Sciatic nerve (tissue), 2 donors: Measurements from ENCODE around the gene SNX6. TPM values are rescaled to one million over a fixed set of nuclear protein-coding genes. Genes with fewer than 3 reads are reported as not detected.
"Not testable (repeated sequence)": the region's sequence is repeated elsewhere in the genome, so short reads cannot be mapped to it uniquely, and the experiment has no call there.

Source experiments
- ATAC-seq: fragments of 200-7000 bp; cut with Tn5 transposase; one replicate; pipeline ENCODE4 v1.9.1; 2020; ENCODE audit warnings: mild to moderate bottlenecking, moderate library complexity
- DNase-seq: peaks from one replicate; pipeline ENCODE4 v3.0.0-alpha.2; 2020; ENCODE audit warnings: low spot score
- intact Hi-C: fragments of 100-400 bp; cut with DNase I; formaldehyde crosslinking; loops from one replicate; pipeline ENCODE4 v1.14.2; 2022
- total RNA-seq: library from RNA; stranded (reverse); fragmentation: NEBNext Ultra II Directional; extraction: Animal tissue kit (Norgen Biotek cat#: 25700); gene quantifications from one replicate; pipeline ENCODE4 v1.2.1, GENCODE V29; 2021
- donor health status: DM: no; HTN: no; CAD: no.
- donor health status: DM: no; HTN: no; CAD: no.

The SNX6 gene
- total RNA-seq, 1 donor from 2014 or later: 101 TPM

- ATAC-seq (no peak), DNase-seq (peak; percentile 3)
- intact Hi-C loops: no loop called here
These were observed 46.4 kb downstream of the SNX6 start for GRCh38 chr14:34583525-34583924.

- intact Hi-C loops: no loop called here
- no peak for ATAC-seq
- DNase-seq: peak; percentile 41
These were observed 47.7 kb downstream of the SNX6 start for GRCh38 chr14:34582117-34582680.

GRCh38 chr14:34580381-34580780 is 49.6 kb downstream of the SNX6 start:
- DNase-seq: peak; percentile 44
- intact Hi-C loops: no loop called here
- ATAC-seq: no peak

GRCh38 chr14:34571771-34572170 is 58.2 kb downstream of the SNX6 start:
- ATAC-seq (no peak), DNase-seq (no peak)
- intact Hi-C loops: no loop called here

GRCh38 chr14:34569750-34570149 is 60.2 kb downstream of the SNX6 start:
- DNase-seq (no peak), ATAC-seq (no peak)
- intact Hi-C loops: no loop called here

GRCh38 chr14:34568803-34569202 is 61.1 kb downstream of the SNX6 start:
- ATAC-seq (peak; percentile 15), DNase-seq (no peak)
- intact Hi-C loops: no loop called here

GRCh38 chr14:34562776-34563150 is 67.2 kb downstream of the SNX6 start:
- DNase-seq (no peak), ATAC-seq (no peak)
- intact Hi-C loops: no loop called here

GRCh38 chr14:34562037-34562775 is 67.7 kb downstream of the SNX6 start:
- DNase-seq, intact Hi-C loops, ATAC-seq: not testable (repeated sequence)

GRCh38 chr14:34556498-34556829 is 73.5 kb downstream of the SNX6 start:
- DNase-seq, intact Hi-C loops: not testable (repeated sequence)
- ATAC-seq: peak; percentile 94

- DNase-seq, intact Hi-C loops: not testable (repeated sequence)
- peak; percentile 88 for ATAC-seq
These were observed 74.1 kb downstream of the SNX6 start for GRCh38 chr14:34555583-34556497.

- DNase-seq: peak; percentile 23
- ATAC-seq: no peak
- intact Hi-C loops: no loop called here
These were observed 75.3 kb downstream of the SNX6 start for GRCh38 chr14:34554540-34555250.

- ATAC-seq, DNase-seq, intact Hi-C loops: not testable (repeated sequence)
These were observed 80.5 kb downstream of the SNX6 start for GRCh38 chr14:34549276-34549966.

GRCh38 chr14:34548472-34548981 is 81.4 kb downstream of the SNX6 start:
- intact Hi-C loops: no loop called here
- no peak for ATAC-seq
- no peak for DNase-seq

- ATAC-seq, intact Hi-C loops: not testable (repeated sequence)
These were observed 82.8 kb downstream of the SNX6 start for GRCh38 chr14:34547136-34547520.

GRCh38 chr14:34546272-34547135 is 83.4 kb downstream of the SNX6 start:
- DNase-seq, intact Hi-C loops: not testable (repeated sequence)
- peak; percentile 95 for ATAC-seq

More at GRCh38 chr14:34547136-34547520, 82.8 kb downstream of the SNX6 start:
- not testable (repeated sequence) for DNase-seq

GRCh38 chr14:34540181-34541059 is 89.5 kb downstream of the SNX6 start:
- intact Hi-C loops, DNase-seq: not testable (repeated sequence)
- peak; percentile 6 for ATAC-seq
